Right lobe of liver (tissue), 6 donors: ENCODE measurements around the gene UBALD1. TPM values are rescaled to one million over a fixed set of nuclear protein-coding genes. Genes with fewer than 3 reads are reported as not detected.

Experiments used
- ATAC-seq, 4 donors: fragments of 200-7000 bp; cut with Tn5 transposase; one replicate each; pipeline ENCODE4 v1.9.1; 2020; ENCODE audit warnings: mild to moderate bottlenecking in 4 of 4, moderate library complexity in 4 of 4
- DNase-seq, 3 donors: peaks; one replicate each; pipeline ENCODE4 v3.0.0-alpha.2; 2020
- H3K27ac ChIP-seq, 3 donors: fragments of 200-600 bp; one replicate each; pipeline ENCODE4 v1.8.0; 2022
- H3K27me3 ChIP-seq, 2 donors: fragments of 200-600 bp; one replicate each; pipeline ENCODE4 v1.8.0; 2022
- H3K36me3 ChIP-seq, 4 donors: fragments of 200-600 bp; sonication (generic) in 1 of 4; one replicate each; pipeline versions ENCODE4 v1.5.1 to v1.8.0; 2017 to 2022; ENCODE audit warnings: control low read depth in 1 of 4
- H3K4me1 ChIP-seq, 4 donors: fragments of 200-600 bp; sonication (generic) in 1 of 4; one replicate each; pipeline versions ENCODE4 v1.5.1 to v1.8.0; 2017 to 2022; ENCODE audit warnings: control low read depth in 1 of 4
- H3K4me3 ChIP-seq, 3 donors: fragments of 200-600 bp; one replicate each; pipeline ENCODE4 v1.8.0; 2022
- H3K9me3 ChIP-seq, 4 donors: fragments of 200-600 bp; sonication (generic) in 1 of 4; one replicate each; pipeline versions ENCODE4 v1.5.1 to v1.8.0; 2017 to 2022; ENCODE audit warnings: control low read depth in 1 of 4
- CTCF ChIP-seq, 4 donors: fragments of 200-600 bp in 3 of 4; fragments of 450-650 bp in 1 of 4; IDR thresholded peaks; one replicate each; pipeline versions ENCODE4 v1.5.1 to v1.8.0; 2016 to 2022; ENCODE audit warnings: antibody characterized with exemption in 4 of 4, mild to moderate bottlenecking in 2 of 4
- POLR2A ChIP-seq: fragments of 450-650 bp; IDR thresholded peaks from one replicate; pipeline ENCODE4 v1.6.1; 2017; ENCODE audit warnings: antibody characterized with exemption, mild to moderate bottlenecking
- WGBS: methylation state at CpG from one replicate; pipeline ENCODE4 v1.1.6; 2018; ENCODE audit warnings: low coverage, low lambda C conversion rate; ENCODE audit not compliant: insufficient coverage; ENCODE audit errors: missing lambda C conversion rate; 5-methylcytosine and 5-hydroxymethylcytosine counted together
- intact Hi-C, 2 donors: fragments of 100-400 bp; cut with DNase I; formaldehyde crosslinking; loops; one replicate each; pipeline versions ENCODE4 v1.11.2 to v1.14.1; 2022
- total RNA-seq, 6 experiments: library from RNA; depleted of rRNA in 2 of 6; stranded (reverse); fragments of >200 nt in 2 of 6; fragmentation: NEBNext Ultra II Directional in 3 of 6; extraction: Animal tissue kit (Norgen Biotek cat#: 25700) in 3 of 6; gene quantifications; one replicate each; pipeline versions ENCODE4 v1.1.0 to v1.2.4, GENCODE V29; 2016 to 2023
- donor health status: DM: no; HTN: yes; CAD: no.
- donor health status: DM: no; HTN: no; CAD: no.
- donor health status: DM: no; HTN: no; CAD: no.
- donor health status: DM: no; HTN: yes; CAD: no.
- donor health status: DM: no; HTN: yes; CAD: no.

UBALD1 gene
- total RNA-seq, 6 experiments from 2014 or later: 6.4 to 29.5 (median 17.2) TPM

DNA sequence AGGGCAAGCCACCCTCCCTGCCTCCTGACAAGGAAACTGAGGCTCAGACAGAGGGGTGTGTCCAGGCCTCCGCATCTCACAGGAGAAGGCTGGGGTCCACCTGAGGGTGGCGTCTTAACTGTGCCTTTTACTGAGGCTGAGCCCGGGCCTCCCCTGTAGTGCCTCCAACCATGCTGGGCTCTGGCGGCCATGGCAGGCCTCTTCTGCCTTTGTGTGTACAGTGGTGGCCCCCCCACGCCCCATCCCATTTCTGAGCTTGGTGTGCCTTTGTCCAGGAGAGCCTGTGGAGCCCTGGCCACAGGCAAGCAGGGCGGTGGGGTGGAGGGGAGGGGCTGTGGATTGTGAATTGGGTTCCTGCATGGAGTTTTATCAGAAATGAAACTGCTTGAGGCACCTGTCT, 41.1 kb upstream of the UBALD1 start:
- DNase-seq: no peak
- peaks cover 0 to 27% (median 7%) of the 10 kb centered on the region in 4 donors for H3K36me3 ChIP-seq
- no peak for TF ChIP-seq CTCF (IDR thresholded peaks at IDR 0.05)
- 96% methylated on average over 3 of the region's 6 CpGs for WGBS
- no peak for ATAC-seq
- intact Hi-C loops: no loop called here
- no peak overlapping the region for H3K4me3 ChIP-seq
- no peaks in the 10 kb centered on the region for H3K27me3 ChIP-seq
- H3K27ac ChIP-seq: no peak overlapping the region
- H3K4me1 ChIP-seq: peaks cover 0 to 35% (median 18%) of the 10 kb centered on the region in 4 donors
- H3K9me3 ChIP-seq: no peaks in the 10 kb centered on the region

DNA sequence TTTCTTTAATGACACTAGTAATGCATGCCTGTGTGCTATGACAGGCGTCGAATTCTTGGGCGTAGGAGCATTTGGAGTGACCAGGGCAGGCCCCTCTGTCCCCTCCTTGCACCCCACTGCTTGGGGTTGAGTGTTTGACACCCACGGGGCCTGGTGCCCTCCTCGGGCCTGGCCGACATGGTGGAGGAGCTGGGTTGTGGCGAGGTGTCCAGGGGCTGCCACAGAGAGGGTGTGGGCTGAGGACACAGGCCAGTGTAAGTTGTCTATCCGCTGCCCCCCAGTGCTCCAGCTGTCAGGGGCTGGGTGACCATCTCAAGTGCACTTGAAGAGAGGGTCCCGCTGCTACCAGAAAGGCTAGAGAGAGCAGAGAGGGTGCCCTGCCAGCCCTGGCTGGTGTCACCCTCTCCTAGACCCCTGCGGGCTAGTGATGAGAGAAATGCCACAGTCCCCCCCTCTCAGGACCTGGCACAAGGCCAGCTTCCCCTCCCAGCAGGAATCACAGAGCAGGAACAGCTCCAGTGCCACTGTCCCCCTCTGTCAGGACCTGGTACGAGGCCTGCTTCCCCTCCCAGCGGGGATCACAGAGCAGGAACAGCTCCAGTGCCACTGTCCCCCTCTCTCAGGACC, 40.4 kb upstream of the UBALD1 start:
- DNase-seq: no peak
- Histone ChIP-seq H3K27me3 (no peaks in the 10 kb centered on the region), H3K4me3 (no peak overlapping the region), H3K9me3 (no peaks in the 10 kb centered on the region), H3K36me3 (peaks cover 0 to 31% (median 7%) of the 10 kb centered on the region in 4 donors), H3K27ac (peak overlapping the region in 2 of 3 donors; percentile 81 to 90), H3K4me1 (peaks cover 0 to 35% (median 19%) of the 10 kb centered on the region in 4 donors)
- no peak for ATAC-seq
- TF ChIP-seq CTCF (IDR thresholded peaks at IDR 0.05): no peak
- TF ChIP-seq POLR2A: no peak
- intact Hi-C loops: no loop called here
- 80% methylated on average over 1 of the region's 12 CpGs for WGBS

DNA sequence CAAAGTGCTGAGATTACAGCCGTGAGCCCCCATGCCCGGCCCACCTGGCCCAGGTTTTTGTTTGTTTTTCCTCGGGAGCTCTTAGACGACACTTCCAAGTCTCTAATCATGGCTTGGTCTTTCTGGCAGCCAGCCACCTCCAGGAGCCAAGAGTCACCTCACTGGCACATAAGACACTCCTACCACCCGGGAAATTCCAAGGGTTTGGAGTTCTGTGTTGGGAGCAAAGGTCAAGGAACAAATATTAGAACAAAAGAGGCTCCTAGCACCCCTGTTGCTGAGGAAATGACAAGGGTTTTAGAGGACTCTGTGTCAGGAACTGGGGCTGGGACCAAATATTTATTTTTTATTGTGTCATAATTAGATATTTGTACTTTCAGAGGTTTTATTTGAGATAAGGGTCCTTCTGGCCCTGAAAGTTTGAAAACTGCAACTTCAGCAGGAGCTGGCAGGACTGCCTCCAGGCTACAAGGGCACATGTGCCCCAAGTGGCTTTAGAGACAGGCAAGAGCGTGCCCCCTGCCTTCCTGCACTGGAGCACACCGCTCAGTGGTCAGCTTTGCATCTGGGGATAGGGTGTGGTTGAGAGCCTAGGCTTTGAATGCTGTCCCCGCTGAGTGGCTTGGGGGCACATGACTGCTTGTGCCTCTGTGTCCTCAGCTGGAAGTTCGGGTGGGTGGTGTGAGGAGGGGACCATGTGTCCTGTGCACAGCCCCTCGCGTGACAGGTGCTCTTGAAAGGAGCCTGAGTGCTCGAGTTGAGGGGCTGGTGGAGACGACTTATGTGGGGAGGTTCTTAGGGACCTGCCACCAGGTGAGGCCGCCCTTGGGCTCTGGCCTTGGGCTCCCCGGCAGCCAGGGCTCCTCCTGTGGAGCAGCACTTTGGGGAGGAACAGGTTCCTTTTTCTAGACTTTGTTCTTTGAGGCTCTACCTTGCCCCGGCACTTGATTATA, 39.6 kb upstream of the UBALD1 start:
- DNase-seq (no peak), ATAC-seq (peak; percentile 26 to 58 (median 46))
- Histone ChIP-seq H3K36me3 (peaks cover 0 to 31% (median 7%) of the 10 kb centered on the region in 4 donors), H3K27ac (peak overlapping the region; percentile 66 to 90 (median 81)), H3K4me3 (no peak overlapping the region), H3K27me3 (no peaks in the 10 kb centered on the region), H3K4me1 (peaks cover 0 to 38% (median 17%) of the 10 kb centered on the region in 4 donors), H3K9me3 (no peaks in the 10 kb centered on the region)
- no peak for TF ChIP-seq POLR2A
- TF ChIP-seq CTCF (IDR thresholded peaks at IDR 0.05): peak in 2 of 4 donors; percentile 10 to 24
- WGBS: 20% methylated on average over 5 of the region's 16 CpGs
- intact Hi-C loops: no loop called here

DNA sequence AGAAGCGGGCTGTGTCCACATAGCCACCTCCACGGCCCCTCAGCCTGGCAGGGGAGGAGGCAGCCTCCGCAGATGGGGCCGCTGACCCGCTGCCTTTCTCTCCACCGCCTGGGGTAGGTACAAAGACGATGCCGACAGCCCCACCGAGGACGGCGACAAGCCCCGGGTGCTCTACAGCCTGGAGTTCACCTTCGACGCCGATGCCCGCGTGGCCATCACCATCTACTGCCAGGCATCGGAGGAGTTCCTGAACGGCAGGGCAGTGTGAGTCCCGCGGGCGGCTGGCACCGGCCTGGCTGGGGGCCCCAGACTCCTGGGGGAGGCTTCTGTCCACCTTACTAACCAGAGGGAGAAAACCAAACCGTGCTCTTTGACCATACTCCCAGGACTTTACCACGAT, 37.9 kb upstream of the UBALD1 start:
- intact Hi-C loops: no loop called here
- WGBS: no CpG with 5 or more reads among the region's 25 CpGs
- Histone ChIP-seq H3K4me3 (no peak overlapping the region), H3K27ac (peak overlapping the region; percentile 66 to 90 (median 81)), H3K9me3 (no peaks in the 10 kb centered on the region), H3K4me1 (peaks cover 0 to 38% (median 17%) of the 10 kb centered on the region in 4 donors), H3K36me3 (peaks cover 0 to 26% (median 7%) of the 10 kb centered on the region in 4 donors), H3K27me3 (no peaks in the 10 kb centered on the region)
- DNase-seq (no peak), ATAC-seq (peak in 3 of 4 donors; percentile 1 to 37 (median 24))
- TF ChIP-seq CTCF (IDR thresholded peaks at IDR 0.05): no peak
- no peak for TF ChIP-seq POLR2A
